Colon (tissue), 2 donors: ENCODE results near the gene MTPN.

Source experiments
- FAIRE-seq: peaks from 2 replicates; lab custom pipeline; 2012; peaks lifted over from hg19 to GRCh38; lab: Jason Lieb, UNC
- donor health status: control.
- donor health status: control.

Gene MTPN

GRCh38 chr7:135981958-135982646 lies 4.9 kb upstream of the MTPN start:
- no peak for FAIRE-seq

DNA sequence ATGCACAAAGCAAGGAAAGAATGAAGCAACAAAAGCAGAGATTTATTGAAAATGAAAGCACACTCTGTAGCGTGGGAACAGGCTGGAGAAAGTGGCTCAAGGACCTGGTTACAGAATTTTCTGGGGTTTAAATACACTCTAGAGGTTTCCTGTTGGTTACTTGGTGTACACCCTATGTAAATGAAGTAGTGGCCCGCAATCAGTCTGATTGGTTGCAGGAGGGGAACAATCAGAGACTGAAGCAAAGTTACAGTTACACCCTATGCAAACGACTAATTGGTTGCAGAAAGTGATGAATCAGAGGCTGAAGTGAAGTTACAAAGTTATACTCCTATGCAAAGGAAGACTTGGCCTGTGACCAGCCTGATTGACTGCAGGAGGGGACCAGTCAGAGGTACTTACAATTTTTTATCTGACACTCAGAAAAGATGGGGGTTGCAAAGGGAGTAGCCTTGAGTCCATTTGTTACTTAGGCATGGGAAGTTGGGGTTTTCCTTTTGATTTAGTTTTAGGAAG lies 3.6 kb upstream of the MTPN start:
- no peak for FAIRE-seq

DNA sequence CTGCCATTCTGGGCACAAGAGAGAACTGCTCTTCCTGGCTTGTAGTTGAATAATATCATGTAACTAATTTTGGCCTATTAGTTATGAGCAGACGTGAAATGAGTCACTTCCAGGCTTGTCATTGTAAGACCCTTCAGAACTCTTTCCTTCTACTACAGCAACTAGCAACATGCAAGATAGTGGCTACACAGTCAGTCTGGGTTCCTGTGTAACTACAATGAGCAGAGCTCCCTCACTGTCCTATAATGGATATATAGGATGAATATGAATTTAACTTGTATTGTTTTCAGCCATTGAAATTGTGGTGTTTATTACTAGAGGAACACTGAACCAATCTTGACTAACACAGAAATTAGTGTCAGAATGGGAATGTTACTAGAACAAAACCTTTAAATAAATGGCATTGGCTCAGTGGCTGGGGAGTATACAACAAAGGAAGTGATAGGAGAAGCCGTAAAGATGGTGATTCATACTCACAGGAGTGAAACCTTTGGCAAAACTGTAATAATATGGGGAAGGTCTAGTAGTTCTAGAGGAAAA lies 2.9 kb upstream of the MTPN start:
- FAIRE-seq: no peak

DNA sequence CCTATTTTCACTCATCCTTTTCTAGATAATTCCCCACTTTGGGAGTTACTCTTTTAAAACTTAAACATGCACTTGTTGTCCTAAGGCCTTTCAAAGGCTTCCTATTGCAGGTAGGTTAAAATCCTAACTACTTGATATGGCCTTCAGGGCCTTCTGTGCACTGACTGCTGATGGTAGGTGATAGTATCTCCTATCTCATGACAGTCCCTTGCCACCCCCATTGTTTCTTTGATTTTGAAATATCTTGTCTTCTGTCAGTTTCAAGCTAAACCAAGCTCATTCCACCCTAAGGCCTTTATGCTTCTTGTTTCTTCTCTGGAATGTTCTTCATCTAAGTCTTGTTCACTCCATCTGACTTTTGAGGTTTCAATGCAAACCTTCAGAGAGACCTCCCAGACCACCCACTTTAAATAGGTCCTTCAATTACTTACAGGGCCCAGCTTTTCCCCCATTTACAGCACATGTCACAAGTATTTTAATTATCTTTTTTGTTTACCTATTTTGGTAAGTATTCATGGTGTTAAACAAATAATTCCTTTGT lies 2.4 kb upstream of the MTPN start:
- no peak for FAIRE-seq

- no peak for FAIRE-seq
Measured at GRCh38 chr7:135978624-135979023, 1.5 kb upstream of the MTPN start.

DNA sequence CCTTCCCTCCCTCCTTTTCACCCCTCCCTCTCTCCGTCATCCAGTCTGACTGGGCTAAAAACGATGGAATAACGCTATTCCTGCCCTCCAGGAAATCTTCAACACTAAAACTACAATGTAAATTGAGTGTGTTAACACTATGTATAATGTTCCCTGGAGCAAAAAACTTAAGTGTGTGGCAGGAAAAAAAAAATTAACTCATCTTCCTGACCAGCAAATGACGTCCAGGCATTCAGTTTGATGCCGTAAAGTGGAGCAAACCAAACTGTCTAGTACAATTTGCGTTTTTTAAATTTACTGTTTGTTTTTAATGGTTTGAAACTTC lies 545 bp upstream of the MTPN start:
- no peak for FAIRE-seq

DNA sequence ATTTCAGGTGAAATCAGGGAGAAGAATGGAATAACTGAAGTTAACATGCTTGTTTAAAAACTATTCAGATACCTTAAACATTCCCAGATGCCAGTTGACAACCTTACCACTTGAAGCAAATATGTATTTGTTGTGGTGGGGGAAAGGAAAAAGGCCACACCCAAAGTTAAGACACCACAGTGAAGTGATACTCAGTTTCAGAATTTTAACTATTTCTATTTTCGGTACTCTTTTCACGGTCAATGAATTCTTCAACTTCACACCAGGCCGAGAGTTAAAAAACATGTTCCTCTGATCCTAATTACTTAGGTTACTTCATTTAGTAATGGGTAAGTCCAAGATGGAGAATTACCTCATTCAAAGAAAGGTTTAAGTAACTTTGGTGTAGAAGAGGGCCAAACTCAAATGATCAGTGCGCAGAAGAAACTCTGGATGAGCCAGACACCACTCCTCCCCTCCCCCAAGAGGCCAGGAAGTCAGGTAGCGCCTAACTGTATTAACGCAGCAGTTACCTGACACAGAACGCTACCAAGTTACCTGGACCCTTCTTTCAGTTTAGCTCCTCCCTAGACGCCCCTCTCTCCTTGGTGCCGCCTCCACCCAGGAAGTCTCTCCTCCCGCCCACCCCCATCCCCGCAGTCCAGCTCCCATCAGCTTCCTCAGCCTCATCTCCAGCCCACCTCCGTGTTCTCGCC lies 700 bp downstream of the MTPN start:
- FAIRE-seq: no peak

DNA sequence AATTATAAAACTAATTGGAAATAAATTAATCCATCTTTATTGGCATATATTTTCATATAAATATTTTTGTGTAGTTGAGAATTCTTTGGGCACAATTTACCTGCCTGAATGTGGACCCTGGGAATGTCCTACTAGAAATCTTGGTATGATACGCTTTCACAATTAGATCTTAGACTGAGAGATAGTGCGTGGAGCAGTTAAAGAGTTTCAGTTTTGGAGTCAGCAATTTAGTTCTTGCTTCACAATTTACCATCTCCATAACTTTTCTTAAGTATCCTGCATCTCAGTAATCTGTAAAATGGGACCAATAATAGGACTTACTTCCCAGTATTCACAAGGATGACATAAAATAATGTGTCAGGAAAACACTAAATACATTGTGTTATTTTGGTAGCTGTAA lies 2.0 kb downstream of the MTPN start:
- no peak for FAIRE-seq

GRCh38 chr7:135974667-135975066 lies 2.5 kb downstream of the MTPN start:
- FAIRE-seq: no peak

- no peak for FAIRE-seq
Measured at GRCh38 chr7:135971366-135971725, 5.8 kb downstream of the MTPN start.

- FAIRE-seq: no peak
Measured at GRCh38 chr7:135970682-135971365, 6.3 kb downstream of the MTPN start.

- no peak for FAIRE-seq
Measured at GRCh38 chr7:135970045-135970444, 7.1 kb downstream of the MTPN start.

GRCh38 chr7:135966341-135967043 lies 10.7 kb downstream of the MTPN start:
- no peak for FAIRE-seq

- no peak for FAIRE-seq
Measured at GRCh38 chr7:135965602-135966001, 11.6 kb downstream of the MTPN start.

DNA sequence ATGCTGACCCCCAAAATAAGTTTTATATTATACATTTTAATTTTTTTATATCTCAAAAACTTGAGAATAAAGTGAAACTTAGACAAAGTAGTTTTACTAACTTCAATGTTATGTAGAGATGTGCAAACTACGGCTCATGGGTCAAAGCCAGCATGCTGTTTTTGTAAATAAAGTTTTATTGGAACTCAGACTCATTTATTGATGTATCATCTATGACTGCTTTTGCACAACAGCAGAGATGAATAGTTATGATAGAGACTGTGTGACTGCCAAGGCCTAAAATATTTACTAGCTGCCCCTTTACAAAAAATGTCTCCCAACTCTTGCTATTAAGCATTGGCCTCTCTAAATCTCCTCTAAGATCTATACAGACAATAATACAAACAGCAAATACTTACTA lies 12.4 kb downstream of the MTPN start:
- no peak for FAIRE-seq

- FAIRE-seq: no peak
Measured at GRCh38 chr7:135964274-135964673, 12.9 kb downstream of the MTPN start.

GRCh38 chr7:135962802-135963201 lies 14.4 kb downstream of the MTPN start:
- FAIRE-seq: no peak

GRCh38 chr7:135960709-135961451 lies 16.3 kb downstream of the MTPN start:
- FAIRE-seq: no peak

DNA sequence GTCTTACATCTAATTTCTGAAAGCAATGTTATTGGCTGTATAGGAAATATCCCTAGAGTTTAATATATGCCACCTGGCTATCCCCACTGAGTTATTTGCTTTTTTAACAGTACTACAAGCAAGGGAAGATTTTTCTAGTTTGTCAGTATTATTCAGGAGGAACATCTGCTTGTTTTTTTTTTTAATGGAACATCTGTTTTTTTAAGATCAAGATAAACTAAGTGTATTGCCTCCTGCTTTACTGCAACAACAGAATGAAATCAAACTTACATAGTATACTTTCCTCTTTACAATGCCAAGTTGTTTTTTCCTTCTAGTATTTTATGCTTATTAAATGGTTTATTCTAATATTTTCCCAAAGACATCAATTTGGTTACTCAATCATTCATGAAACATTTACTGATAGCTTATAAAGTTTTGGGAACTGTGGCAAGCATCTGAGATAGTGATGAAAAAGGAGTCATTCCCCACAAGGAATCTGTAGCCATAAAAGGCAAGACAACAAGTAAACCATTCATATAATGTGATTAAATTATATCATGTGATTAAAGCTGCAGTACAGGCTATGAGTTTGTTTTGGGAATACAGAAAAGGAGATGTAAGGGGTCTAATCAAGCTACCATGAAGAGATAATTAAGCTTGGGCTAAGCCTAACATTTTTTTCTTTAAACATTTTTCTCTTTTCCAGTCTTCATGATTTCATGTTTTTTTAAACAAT lies 17.4 kb downstream of the MTPN start:
- FAIRE-seq: no peak

- no peak for FAIRE-seq
Measured at GRCh38 chr7:135958173-135958572, 19.0 kb downstream of the MTPN start.

DNA sequence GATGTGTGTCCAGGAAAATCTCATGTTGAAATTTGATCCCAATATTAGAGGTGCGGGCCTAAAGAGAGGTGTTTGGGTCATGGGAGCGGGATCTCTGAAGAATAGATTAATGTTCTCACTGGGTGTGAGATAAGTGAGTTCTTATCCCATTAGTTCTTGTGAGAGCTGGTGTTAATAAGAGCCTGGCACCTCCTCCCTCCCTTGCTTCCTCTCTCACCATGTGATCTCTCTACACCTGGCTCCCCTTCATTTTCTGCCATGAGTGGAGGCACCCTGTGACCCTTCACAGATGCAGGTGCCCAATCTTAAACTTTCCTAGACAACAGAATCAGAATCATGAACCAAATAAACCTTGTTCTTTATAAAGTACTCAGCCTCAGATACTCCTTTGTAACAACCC lies 19.5 kb downstream of the MTPN start:
- FAIRE-seq: no peak
